Measurements from ENCODE around the gene OLFM3.

GRCh38 chr1:102002057-102002456 is 5.3 kb upstream of the OLFM3 start:
- TF ChIP-seq RAD21 (IDR thresholded peaks at IDR 0.05; ENCODE audit: low read length) (no peak), ZBTB33 (IDR thresholded peaks at IDR 0.05; ENCODE audit: borderline replicate concordance, low read depth) (no peak), TAF1 (IDR thresholded peaks at IDR 0.05; ENCODE audit: borderline replicate concordance, low read depth, low read length) (no peak), CTCF (IDR thresholded peaks at IDR 0.05) (no peak), EZH2phosphoT487 (IDR thresholded peaks at IDR 0.05; ENCODE audit: borderline replicate concordance, low read depth) (no peak), USF2 (IDR thresholded peaks at IDR 0.05; ENCODE audit: borderline replicate concordance, low read depth, low read length) (no peak), NRF1 (IDR thresholded peaks at IDR 0.05; ENCODE audit: low read depth, low read length) (no peak), GABPA (IDR thresholded peaks at IDR 0.05; ENCODE audit: low read depth) (no peak)
